Endothelial cell of umbilical vein (primary cell): ENCODE data around the gene PITPNB. TPM values are rescaled to one million over a fixed set of nuclear protein-coding genes. Genes with fewer than 3 reads are reported as not detected.

Experiments used
- BruUV-seq: library from RNA; stranded (reverse); fragments of 400-500 nt; replicated peaks from 2 replicates; lab custom pipeline; 2021; lab: Mats Ljungman, UMichigan
- CTCF ChIA-PET: fragments of 300-600, 350-600 bp; sonication (Branson Sonifier 250); formaldehyde crosslinking; loops from one replicate; lab custom pipeline; 2021; ENCODE audit warnings: antibody characterized with exemption, inconsistent platforms; lab: Charles Lee
- POLR2A ChIA-PET: fragments of 300-600, 350-600 bp; sonication (Branson Sonifier 250); formaldehyde crosslinking; loops from one replicate; lab custom pipeline; 2021; ENCODE audit warnings: antibody characterized with exemption, inconsistent platforms; lab: Charles Lee
- DNase-seq: peaks from one replicate; pipeline ENCODE4 v3.0.0-alpha.2; 2011; ENCODE audit warnings: low read depth, low spot score
- FAIRE-seq: peaks from 2 replicates; lab custom pipeline; 2011; peaks lifted over from hg19 to GRCh38; lab: Jason Lieb, UNC
- H2AFZ ChIP-seq: 2 replicates; pipeline ENCODE4 v1.6.0; 2012; ENCODE audit warnings: low read depth, low read length, control low read depth, inconsistent platforms
- H3K27ac ChIP-seq: 2 replicates; pipeline ENCODE4 v1.5.1; 2011; ENCODE audit warnings: low read depth, mild to moderate bottlenecking, control low read depth, low read length, moderate library complexity; ENCODE audit not compliant: insufficient read depth
- H3K27me3 ChIP-seq, 2 experiments: 2 replicates each; pipeline versions ENCODE4 v1.6.0 to v1.6.1; 2011; ENCODE audit warnings: low read length in 2 of 2, mixed read lengths in 1 of 2; ENCODE audit not compliant: control insufficient read depth in 2 of 2, insufficient read depth in 2 of 2
- H3K36me3 ChIP-seq, 2 experiments: 2 replicates in 1 of 2; 3 replicates in 1 of 2; pipeline ENCODE4 v1.5.1; 2011; ENCODE audit warnings: low read length in 2 of 2, mild to moderate bottlenecking in 1 of 2, moderate library complexity in 1 of 2; ENCODE audit not compliant: control insufficient read depth in 2 of 2, insufficient read depth in 2 of 2; ENCODE audit errors: extremely low read depth in 1 of 2
- H3K4me1 ChIP-seq: 3 replicates; pipeline ENCODE4 v1.5.1; 2011; ENCODE audit warnings: mild to moderate bottlenecking, low read length; ENCODE audit not compliant: control insufficient read depth, insufficient read depth; ENCODE audit errors: extremely low read depth
- H3K4me2 ChIP-seq: 2 replicates; pipeline ENCODE4 v1.6.1; 2011; ENCODE audit warnings: low read length, control low read depth, mixed read lengths; ENCODE audit not compliant: insufficient read depth
- H3K4me3 ChIP-seq, 3 experiments: fragments of 200-600 bp in 1 of 3; sonication (generic), shearing (Covaris generic) in 1 of 3; replicated peaks in 1 of 3; 2 replicates each; pipeline ENCODE4 v1.5.1; 2011 to 2016; ENCODE audit warnings: control low read depth in 3 of 3, low read length in 3 of 3, mild to moderate bottlenecking in 2 of 3, inconsistent platforms in 1 of 3, low read depth in 1 of 3, moderate library complexity in 1 of 3; ENCODE audit not compliant: insufficient read depth in 1 of 3
- H3K79me2 ChIP-seq: 2 replicates; pipeline ENCODE4 v1.6.0; 2012; ENCODE audit warnings: low read length, inconsistent platforms; ENCODE audit not compliant: control insufficient read depth, insufficient read depth
- H3K9ac ChIP-seq: replicated peaks from 2 replicates; pipeline ENCODE3; 2011; ENCODE audit warnings: low read length, control low read depth; ENCODE audit not compliant: insufficient read depth; ENCODE audit errors: extremely low read depth
- H3K9me1 ChIP-seq: replicated peaks from 3 replicates; pipeline ENCODE4 v1.6.0; 2011; ENCODE audit warnings: mild to moderate bottlenecking, low read length; ENCODE audit not compliant: control insufficient read depth, insufficient read depth; ENCODE audit errors: extremely low read depth
- H3K9me3 ChIP-seq: replicated peaks from 2 replicates; pipeline ENCODE4 v1.5.1; 2012; ENCODE audit warnings: low read length, inconsistent platforms; ENCODE audit not compliant: control insufficient read depth, insufficient read depth
- H4K20me1 ChIP-seq: replicated peaks from 2 replicates; pipeline ENCODE3; 2011; ENCODE audit warnings: mild to moderate bottlenecking, low read length; ENCODE audit not compliant: control insufficient read depth, insufficient read depth; ENCODE audit errors: extremely low read depth
- EZH2 ChIP-seq: IDR thresholded peaks from 2 replicates; pipeline ENCODE4 v1.6.1; 2012; ENCODE audit warnings: borderline replicate concordance, low read depth, mild to moderate bottlenecking, moderate library complexity, low read length, inconsistent platforms; ENCODE audit not compliant: severe bottlenecking
- FOS ChIP-seq: IDR thresholded peaks from 2 replicates; pipeline ENCODE4 v1.6.1; 2011; ENCODE audit warnings: mild to moderate bottlenecking, low read length, moderate library complexity, borderline replicate concordance; ENCODE audit not compliant: insufficient read depth
- GATA2 ChIP-seq: IDR thresholded peaks from 2 replicates; pipeline ENCODE4 v1.7.0; 2011; ENCODE audit warnings: low read depth, mild to moderate bottlenecking, moderate library complexity, mixed read lengths, low read length; ENCODE audit not compliant: insufficient read length, insufficient read depth
- JUN ChIP-seq: IDR thresholded peaks from 2 replicates; pipeline ENCODE4 v1.6.1; 2011; ENCODE audit warnings: borderline replicate concordance, low read depth; ENCODE audit not compliant: insufficient read length, insufficient read depth
- POLR2AphosphoS5 ChIP-seq: IDR thresholded peaks from 2 replicates; pipeline ENCODE4 v1.6.1; 2012; ENCODE audit warnings: low read depth, mild to moderate bottlenecking, control low read depth, low read length, moderate library complexity; ENCODE audit not compliant: insufficient read depth
- dilution Hi-C: fragments of 300-500 bp; cut with MboI; formaldehyde crosslinking; loops from one replicate; pipeline ENCODE4 v1.15.0; 2019; ENCODE audit warnings: low sequenced_read_pairs; ENCODE audit not compliant: extremely low pct_ligation_motif_present
- intact Hi-C: fragments of 100-400 bp; cut with micrococcal nuclease; formaldehyde crosslinking; loops from one replicate; pipeline ENCODE4 v1.10.0; 2022
- polyA plus RNA-seq, 4 experiments: library from polyadenylated mRNA; depleted of rRNA in 3 of 4; stranded (reverse) in 3 of 4; unstranded in 1 of 4; fragments of >200 nt; gene quantifications; 2 replicates each; pipeline versions ENCODE4 v1.2.1 to v1.2.3, GENCODE V29; 2011 to 2012; ENCODE audit warnings: missing spikeins in 1 of 4
- total RNA-seq: library from RNA; stranded (reverse); gene quantifications from 2 replicates; pipeline ENCODE4 v1.2.3, GENCODE V29; 2021
- TF ChIP-seq, protein P1 (sequence below), 2 donors: IDR thresholded peaks; 1 replicate in 1 of 2; 2 replicates in 1 of 2; pipeline ENCODE4 v1.5.1; 2011; ENCODE audit warnings: low read length in 2 of 2, mild to moderate bottlenecking in 2 of 2, moderate library complexity in 2 of 2, control low read depth in 1 of 2, inconsistent platforms in 1 of 2, low read depth in 1 of 2; ENCODE audit not compliant: insufficient read depth in 1 of 2; ENCODE audit errors: extremely low read depth in 1 of 2
- TF ChIP-seq, protein P2 (sequence below): IDR thresholded peaks from 2 replicates; pipeline ENCODE4 v1.6.1; 2011; ENCODE audit not compliant: insufficient read depth, insufficient read length

The PITPNB gene
- total and polyA plus RNA-seq, 2 donors (not counting 3 experiments of a cell fraction or from before 2014, with no cell fraction given), result 29.7 to 108 TPM

DNA sequence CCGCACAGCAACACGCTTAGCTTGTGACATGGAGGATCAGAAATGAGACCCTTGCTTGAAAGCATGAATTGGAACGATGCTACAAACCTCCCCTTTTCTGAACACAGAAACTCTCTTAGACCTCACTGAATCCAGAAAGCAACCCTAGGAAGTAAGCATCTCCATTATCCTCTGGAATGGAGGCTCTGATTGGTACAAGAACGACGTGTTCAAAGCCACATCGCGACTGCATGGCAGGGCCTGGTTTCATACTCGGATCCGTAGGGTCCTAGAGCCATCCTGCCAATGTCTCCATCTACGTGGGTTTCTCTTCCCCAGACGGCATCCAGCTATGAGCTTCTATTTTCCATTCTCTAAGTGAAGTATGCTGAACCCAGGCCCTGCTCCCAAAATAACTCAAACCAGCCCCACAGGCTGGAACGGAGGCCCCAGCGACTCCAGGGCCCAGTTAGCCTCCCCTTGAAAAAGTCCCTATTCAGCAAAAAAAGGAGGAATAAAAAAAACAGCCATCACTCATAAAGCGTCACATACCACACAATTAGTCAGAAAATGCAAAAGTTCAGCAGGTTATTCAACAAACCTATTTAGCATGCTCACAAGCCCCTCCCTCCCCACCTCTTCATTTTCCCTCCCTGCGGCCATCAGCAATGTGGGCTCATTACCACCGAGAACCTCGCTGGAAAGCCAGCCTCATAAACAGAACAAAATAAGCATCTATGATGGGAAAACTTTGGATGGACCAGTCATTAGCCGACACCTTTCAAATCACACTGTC is 110.4 kb downstream of the PITPNB start:
- no peak for FAIRE-seq
- no peak overlapping the region for H3K4me2 ChIP-seq
- no peaks in the 10 kb centered on the region for H4K20me1 ChIP-seq
- no peak overlapping the region for H3K27ac ChIP-seq
- no TSS peak for BruUV-seq
- no peak overlapping the region for H3K4me3 ChIP-seq
- TF ChIP-seq GATA2 (no peak), FOS (no peak), JUN (no peak), POLR2AphosphoS5 (no peak), EZH2 (no peak)
- TF ChIP-seq, protein P1, sequence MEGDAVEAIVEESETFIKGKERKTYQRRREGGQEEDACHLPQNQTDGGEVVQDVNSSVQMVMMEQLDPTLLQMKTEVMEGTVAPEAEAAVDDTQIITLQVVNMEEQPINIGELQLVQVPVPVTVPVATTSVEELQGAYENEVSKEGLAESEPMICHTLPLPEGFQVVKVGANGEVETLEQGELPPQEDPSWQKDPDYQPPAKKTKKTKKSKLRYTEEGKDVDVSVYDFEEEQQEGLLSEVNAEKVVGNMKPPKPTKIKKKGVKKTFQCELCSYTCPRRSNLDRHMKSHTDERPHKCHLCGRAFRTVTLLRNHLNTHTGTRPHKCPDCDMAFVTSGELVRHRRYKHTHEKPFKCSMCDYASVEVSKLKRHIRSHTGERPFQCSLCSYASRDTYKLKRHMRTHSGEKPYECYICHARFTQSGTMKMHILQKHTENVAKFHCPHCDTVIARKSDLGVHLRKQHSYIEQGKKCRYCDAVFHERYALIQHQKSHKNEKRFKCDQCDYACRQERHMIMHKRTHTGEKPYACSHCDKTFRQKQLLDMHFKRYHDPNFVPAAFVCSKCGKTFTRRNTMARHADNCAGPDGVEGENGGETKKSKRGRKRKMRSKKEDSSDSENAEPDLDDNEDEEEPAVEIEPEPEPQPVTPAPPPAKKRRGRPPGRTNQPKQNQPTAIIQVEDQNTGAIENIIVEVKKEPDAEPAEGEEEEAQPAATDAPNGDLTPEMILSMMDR (IDR thresholded peaks at IDR 0.05; ENCODE audit: extremely low read depth in 1 of 2, insufficient read depth in 1 of 2, low read depth in 1 of 2, low read length in 2 of 2), result no peak
- TF ChIP-seq, protein P2, sequence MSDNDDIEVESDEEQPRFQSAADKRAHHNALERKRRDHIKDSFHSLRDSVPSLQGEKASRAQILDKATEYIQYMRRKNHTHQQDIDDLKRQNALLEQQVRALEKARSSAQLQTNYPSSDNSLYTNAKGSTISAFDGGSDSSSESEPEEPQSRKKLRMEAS, result no peak
- ChIA-PET POLR2A (interaction anchor here (0.8 kb wide), 1 partner anchor 388 kb away, joined by 3 read pairs; no protein-coding TSS in a partner anchor), CTCF (no interaction called here)
- H3K9me1 ChIP-seq, result no peaks in the 10 kb centered on the region
- peaks cover 8% of the 10 kb centered on the region for H3K4me1 ChIP-seq
- no peak for DNase-seq
- no peaks in the 10 kb centered on the region for H3K36me3 ChIP-seq
- no peak overlapping the region for H3K9ac ChIP-seq
- intact Hi-C loops, result loop anchor here (10.0 kb wide), 2 partner anchors 204 to 294 kb away; no protein-coding TSS in a partner anchor
- dilution Hi-C loops, result no loop called here
- peaks cover 0 to 3% of the 10 kb centered on the region in 2 experiments for H3K27me3 ChIP-seq
- H2AFZ ChIP-seq, result no peak overlapping the region
- H3K9me3 ChIP-seq, result no peaks in the 10 kb centered on the region
- H3K79me2 ChIP-seq, result no peaks in the 10 kb centered on the region
